CD4-positive, alpha-beta T cell treated with Interleukin-17A for 1 hour (primary cell): ENCODE data around the gene MGST1.
"Not testable (repeated sequence)": the region's sequence is repeated elsewhere in the genome, so short reads cannot be mapped to it uniquely, and the experiment has no call there.

Source experiments
- DNase-seq: peaks from one replicate; pipeline ENCODE4 v3.0.0-alpha.2; 2020

Gene MGST1

GRCh38 chr12:16358878-16359277 is 11.4 kb downstream of the MGST1 start:
- no peak for DNase-seq

GRCh38 chr12:16359512-16360491 is 12.4 kb downstream of the MGST1 start:
- DNase-seq: no peak

DNA sequence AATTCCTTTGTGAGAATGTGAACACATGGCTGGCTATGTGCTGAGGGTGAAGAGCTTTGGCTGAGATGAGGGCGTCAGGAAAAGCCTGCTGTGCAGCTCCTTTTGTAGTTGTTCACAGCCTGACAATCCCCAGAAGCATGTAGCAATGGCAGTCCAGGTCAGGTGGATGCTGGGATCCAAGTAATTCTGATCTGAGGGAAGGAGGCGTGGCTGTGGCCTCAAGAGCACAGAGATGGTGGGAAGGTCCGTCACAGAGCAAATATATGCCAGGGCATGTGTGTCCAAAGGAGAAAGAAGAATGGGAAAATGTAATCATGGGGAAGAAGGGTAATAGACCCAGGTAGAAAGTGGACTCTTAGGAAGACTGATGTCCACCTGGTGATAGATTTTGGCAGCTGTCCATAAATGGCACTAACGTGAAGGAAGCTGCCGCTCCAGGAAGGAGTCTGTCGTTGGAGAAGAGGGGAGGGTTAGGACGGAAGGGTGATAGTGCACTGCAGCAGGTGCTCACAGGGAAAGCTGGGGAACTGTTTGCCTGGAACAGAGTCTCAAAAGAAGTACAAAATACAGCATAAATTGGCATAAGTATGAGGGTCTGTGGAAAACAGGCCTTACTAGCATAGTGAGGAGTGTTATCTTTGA is 13.8 kb downstream of the MGST1 start:
- no peak for DNase-seq

DNA sequence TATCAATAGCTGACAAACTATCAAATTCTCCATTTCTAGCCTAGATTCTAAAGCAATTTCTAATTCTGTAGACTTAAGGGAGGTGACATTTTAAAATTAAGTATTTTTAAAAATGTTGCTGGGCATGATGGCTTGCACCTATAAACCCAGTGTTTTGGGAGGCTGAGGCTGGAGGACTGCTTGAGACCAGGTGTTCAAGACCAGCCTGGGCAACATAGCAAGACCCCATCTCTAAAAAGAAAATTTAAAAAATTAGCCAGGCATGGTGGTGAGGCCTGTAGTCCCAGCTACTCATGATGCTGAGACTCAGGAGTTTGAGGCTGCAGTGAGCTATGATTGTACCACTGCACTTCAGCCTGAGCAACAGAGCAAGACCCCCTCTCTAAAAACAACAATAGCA is 15.1 kb downstream of the MGST1 start:
- no peak for DNase-seq

- DNase-seq: no peak
Measured at GRCh38 chr12:16369156-16369555, 21.7 kb downstream of the MGST1 start.

DNA sequence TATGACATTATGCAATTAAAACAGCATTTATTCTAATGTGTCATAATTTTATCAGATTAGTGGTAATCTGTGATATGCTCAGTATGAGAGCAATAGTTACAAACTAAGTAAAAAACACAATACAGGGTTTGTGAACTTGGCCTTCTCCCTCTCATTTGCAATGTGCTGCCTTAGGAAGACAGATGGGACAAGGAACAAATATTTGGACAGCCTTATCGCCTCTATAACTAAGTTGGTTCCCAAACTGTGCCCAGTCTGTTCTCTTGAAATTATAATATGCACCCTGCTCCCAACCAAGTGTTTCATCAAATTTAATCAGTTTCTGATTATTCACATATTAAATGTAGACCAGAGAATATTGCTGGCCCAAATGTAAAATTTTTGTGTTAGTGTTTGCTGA is 22.7 kb downstream of the MGST1 start:
- no peak for DNase-seq

DNA sequence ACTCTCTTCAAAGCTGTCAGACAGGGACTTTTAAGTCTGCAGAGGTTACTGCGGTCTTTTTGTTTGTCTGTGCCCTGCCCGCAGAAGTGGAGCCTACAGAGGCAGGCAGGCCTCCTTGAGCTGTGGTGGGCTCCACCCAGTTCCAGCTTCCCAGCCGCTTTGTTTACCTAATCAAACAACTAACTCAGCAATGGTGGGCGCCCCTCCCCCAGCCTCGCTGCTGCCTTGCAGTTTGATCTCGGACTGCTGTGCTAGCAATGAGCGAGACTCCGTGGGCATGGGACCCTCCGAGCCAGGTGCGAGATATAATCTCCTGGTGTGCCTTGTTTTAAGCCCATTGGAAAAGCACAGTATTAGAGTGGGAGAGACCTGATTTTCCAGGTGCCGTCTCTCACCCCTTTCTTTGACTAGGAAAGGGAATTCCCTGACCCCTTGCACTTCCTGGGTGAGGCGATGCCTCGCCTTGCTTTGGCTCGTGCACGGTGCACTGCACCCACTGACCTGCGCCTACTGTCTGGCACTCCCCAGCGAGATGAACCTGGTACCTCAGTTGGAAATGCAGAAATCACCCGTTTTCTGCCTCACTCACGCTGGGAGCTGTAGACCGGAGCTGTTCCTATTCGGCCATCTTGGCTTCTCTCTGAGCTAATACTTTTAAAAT is 35.3 kb downstream of the MGST1 start:
- not testable (repeated sequence) for DNase-seq

GRCh38 chr12:16384732-16385131 is 37.3 kb downstream of the MGST1 start:
- no peak for DNase-seq

DNA sequence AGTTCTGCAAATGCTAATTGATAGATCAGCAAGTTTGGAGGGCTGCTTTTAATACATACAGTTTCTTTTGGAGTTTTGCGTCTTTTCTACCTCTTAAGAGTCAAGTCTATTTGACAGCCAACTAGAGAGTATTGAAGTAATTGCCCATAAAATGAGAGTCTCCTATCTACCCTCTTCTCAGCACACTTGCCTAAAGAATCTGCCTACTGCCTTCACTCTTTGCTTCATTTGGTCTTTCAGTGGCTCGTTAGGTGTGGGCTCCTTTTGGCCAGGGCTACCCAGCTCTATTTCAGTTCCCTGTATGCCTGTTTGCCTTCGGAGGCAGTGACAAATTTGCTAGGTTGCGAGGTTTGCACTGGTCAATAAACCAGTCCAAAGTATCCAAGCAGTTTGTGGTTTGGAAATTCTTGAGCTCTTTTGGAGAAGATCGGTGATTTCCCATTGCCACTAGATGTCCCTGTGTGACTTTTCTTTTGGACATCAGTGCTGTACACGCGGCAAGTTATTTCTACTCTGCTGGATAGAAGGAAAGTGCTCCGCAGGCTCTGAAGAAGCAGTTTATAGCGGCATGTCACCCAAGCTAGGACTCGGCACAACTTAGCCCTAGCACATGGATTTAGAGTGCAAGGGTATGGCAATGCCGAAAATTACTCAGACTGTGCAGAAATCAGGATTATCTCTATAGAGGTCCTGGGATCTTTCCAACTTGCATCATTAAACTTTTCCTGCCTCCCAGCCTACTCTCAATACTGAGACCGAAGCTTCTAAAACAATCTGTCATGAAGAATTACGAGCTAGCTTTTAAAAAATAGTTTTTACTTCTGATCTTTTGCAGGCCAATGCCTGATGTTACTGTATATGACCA is 38.6 kb downstream of the MGST1 start:
- DNase-seq: no peak

GRCh38 chr12:16387919-16388318 is 40.5 kb downstream of the MGST1 start:
- no peak for DNase-seq

GRCh38 chr12:16389594-16389993 is 42.1 kb downstream of the MGST1 start:
- no peak for DNase-seq

DNA sequence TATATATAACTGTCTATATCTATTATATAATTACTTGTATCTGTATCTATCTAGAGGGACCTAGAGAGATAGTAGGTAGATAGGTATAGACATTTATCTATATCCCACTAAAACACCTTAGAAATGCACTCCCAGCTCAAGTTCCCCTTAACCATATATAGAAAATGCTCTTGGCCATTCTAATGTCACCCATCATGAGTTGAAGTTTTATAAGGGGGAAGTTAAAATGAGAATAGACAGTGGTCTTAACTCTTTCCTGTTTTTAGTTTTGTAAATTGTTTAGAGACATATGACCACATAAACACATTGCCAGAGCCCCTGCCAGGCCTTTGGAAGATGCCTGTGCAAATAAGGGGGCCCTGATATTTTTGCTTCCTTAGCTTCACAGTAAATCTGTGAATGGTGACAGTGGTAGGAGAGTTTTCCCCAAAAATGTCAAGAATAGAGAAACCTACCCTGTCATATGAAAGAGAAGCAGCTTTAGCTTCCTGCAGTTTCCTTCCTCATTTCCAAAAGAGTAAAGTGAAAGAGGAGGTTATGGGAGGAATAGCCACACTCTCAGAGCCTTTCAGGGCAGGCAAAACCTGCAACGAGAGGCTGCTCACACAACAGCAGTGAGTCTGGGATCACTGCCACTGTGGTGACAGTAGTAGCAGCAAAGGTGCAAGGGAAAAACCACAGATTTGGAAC is 45.5 kb downstream of the MGST1 start:
- DNase-seq: no peak

GRCh38 chr12:16399101-16399500 is 51.7 kb downstream of the MGST1 start:
- no peak for DNase-seq

- not testable (repeated sequence) for DNase-seq
Measured at GRCh38 chr12:16401835-16402234, 54.4 kb downstream of the MGST1 start.

GRCh38 chr12:16407346-16407745 is 59.9 kb downstream of the MGST1 start:
- DNase-seq: no peak
